Cardiac muscle cell (in vitro differentiated cells and primary cell): ENCODE results near the gene ZKSCAN2. TPM values are rescaled to one million over a fixed set of nuclear protein-coding genes. Genes with fewer than 3 reads are reported as not detected.

Experiments used
- DNase-seq, 2 donors: peaks; one replicate each; pipeline versions ENCODE4 v3.0.0 to v3.0.0-alpha.2; 2010 to 2017; ENCODE audit warnings: low read depth in 1 of 2, low spot score in 1 of 2
- H3K27ac ChIP-seq: fragments of 200-600 bp; sonication (generic); 2 replicates; pipeline ENCODE4 v1.5.1; 2016
- H3K27me3 ChIP-seq: fragments of 200-600 bp; sonication (generic); 2 replicates; pipeline ENCODE4 v1.6.0; 2016; ENCODE audit warnings: control low read depth
- H3K36me3 ChIP-seq: fragments of 200-600 bp; sonication (generic); 2 replicates; pipeline ENCODE4 v1.5.1; 2016; ENCODE audit warnings: control low read depth
- H3K4me1 ChIP-seq: fragments of 200-600 bp; sonication (generic); 2 replicates; pipeline ENCODE4 v1.8.1; 2017; ENCODE audit warnings: low read depth, mild to moderate bottlenecking, mixed run types
- H3K4me3 ChIP-seq: fragments of 200-600 bp; sonication (generic); 2 replicates; pipeline ENCODE4 v1.5.1; 2016; ENCODE audit warnings: mild to moderate bottlenecking
- H3K9me3 ChIP-seq: fragments of 200-600 bp; sonication (generic); 2 replicates; pipeline ENCODE4 v1.5.1; 2017; ENCODE audit warnings: low read depth, mild to moderate bottlenecking, control low read depth
- CTCF ChIP-seq: IDR thresholded peaks from 2 replicates; pipeline ENCODE4 v1.5.1; 2012; ENCODE audit warnings: low read depth, mild to moderate bottlenecking, low read length
- polyA plus RNA-seq: library from polyadenylated mRNA; unstranded; fragments of >200 nt; fragmentation: Nextera tagmentation; extraction: Ambion mirVana; gene quantifications from 2 replicates; pipeline ENCODE4 v1.2.1, GENCODE V29; 2016
- total RNA-seq: library from RNA; depleted of rRNA; stranded (reverse); fragments of >200 nt; gene quantifications from 2 replicates; pipeline ENCODE4 v1.2.3, GENCODE V29; 2016

Gene ZKSCAN2
- total and polyA plus RNA-seq, 2 experiments from 2014 or later = 4.8 to 11.4 TPM

- H3K27me3 ChIP-seq = no peaks in the 10 kb centered on the region
- no peak overlapping the region for H3K4me3 ChIP-seq
- H3K4me1 ChIP-seq = peaks cover 6% of the 10 kb centered on the region
- no peak for DNase-seq
- H3K9me3 ChIP-seq = no peaks in the 10 kb centered on the region
- TF ChIP-seq CTCF = no peak
- H3K36me3 ChIP-seq = no peaks in the 10 kb centered on the region
- peak overlapping the region; percentile 10 for H3K27ac ChIP-seq
Observed at GRCh38 chr16:25212636-25213035, 45.0 kb downstream of the ZKSCAN2 start.

- peak in 1 of 2 donors; percentile 54 for DNase-seq
- H3K4me1 ChIP-seq = peaks cover 6% of the 10 kb centered on the region
- no peaks in the 10 kb centered on the region for H3K27me3 ChIP-seq
- TF ChIP-seq CTCF = no peak
- no peak overlapping the region for H3K27ac ChIP-seq
- no peaks in the 10 kb centered on the region for H3K36me3 ChIP-seq
- no peaks in the 10 kb centered on the region for H3K9me3 ChIP-seq
- no peak overlapping the region for H3K4me3 ChIP-seq
Observed at GRCh38 chr16:25210758-25211157, 46.9 kb downstream of the ZKSCAN2 start.

- no peaks in the 10 kb centered on the region for H3K36me3 ChIP-seq
- TF ChIP-seq CTCF = no peak
- H3K27ac ChIP-seq = no peak overlapping the region
- no peak overlapping the region for H3K4me3 ChIP-seq
- H3K9me3 ChIP-seq = no peaks in the 10 kb centered on the region
- H3K27me3 ChIP-seq = no peaks in the 10 kb centered on the region
- DNase-seq = no peak
- peaks cover 3% of the 10 kb centered on the region for H3K4me1 ChIP-seq
Observed at GRCh38 chr16:25199457-25199856, 58.2 kb downstream of the ZKSCAN2 start.

GRCh38 chr16:25198021-25198420 lies 59.6 kb downstream of the ZKSCAN2 start:
- no peaks in the 10 kb centered on the region for H3K36me3 ChIP-seq
- no peaks in the 10 kb centered on the region for H3K27me3 ChIP-seq
- no peaks in the 10 kb centered on the region for H3K9me3 ChIP-seq
- H3K4me3 ChIP-seq = no peak overlapping the region
- H3K27ac ChIP-seq = no peak overlapping the region
- no peak for DNase-seq
- no peak for TF ChIP-seq CTCF
- peaks cover 3% of the 10 kb centered on the region for H3K4me1 ChIP-seq

GRCh38 chr16:25194273-25194878 lies 63.3 kb downstream of the ZKSCAN2 start:
- Histone ChIP-seq H3K4me1 (peaks cover 3% of the 10 kb centered on the region), H3K27ac (no peak overlapping the region), H3K36me3 (no peaks in the 10 kb centered on the region), H3K9me3 (no peaks in the 10 kb centered on the region), H3K27me3 (no peaks in the 10 kb centered on the region), H3K4me3 (no peak overlapping the region)
- DNase-seq = no peak
- TF ChIP-seq CTCF = no peak

GRCh38 chr16:25192096-25192495 lies 65.5 kb downstream of the ZKSCAN2 start:
- peaks cover 3% of the 10 kb centered on the region for H3K4me1 ChIP-seq
- H3K27ac ChIP-seq = no peak overlapping the region
- no peak for TF ChIP-seq CTCF
- H3K36me3 ChIP-seq = no peaks in the 10 kb centered on the region
- no peak overlapping the region for H3K4me3 ChIP-seq
- no peaks in the 10 kb centered on the region for H3K9me3 ChIP-seq
- no peak for DNase-seq
- no peaks in the 10 kb centered on the region for H3K27me3 ChIP-seq
